ENCODE results near the gene LAMTOR2.
A peak's percentile ranks its signal among the peaks of the same experiment; 100 is the strongest.

The LAMTOR2 gene

DNA sequence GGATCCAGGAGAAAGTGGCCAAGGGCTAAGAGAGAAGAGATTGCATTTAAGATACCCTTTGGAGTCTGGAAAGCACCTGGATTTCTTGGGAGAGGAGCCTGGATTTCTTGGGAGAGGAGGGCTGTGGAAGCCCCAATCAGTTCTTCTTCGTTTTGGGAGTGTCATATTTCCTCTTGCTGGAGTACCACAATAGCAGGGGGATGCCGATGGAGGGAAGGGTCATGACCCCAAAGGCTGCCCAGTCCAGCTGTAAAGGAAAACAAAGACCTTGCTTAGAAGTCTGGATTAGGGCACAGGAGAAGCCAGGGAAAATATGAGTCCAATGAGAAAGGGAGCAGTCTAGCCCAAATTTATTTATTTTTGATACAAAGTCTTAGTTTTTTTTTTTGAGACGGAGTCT is 45.2 kb upstream of the LAMTOR2 start:
- TF ChIP-seq, protein P1, sequence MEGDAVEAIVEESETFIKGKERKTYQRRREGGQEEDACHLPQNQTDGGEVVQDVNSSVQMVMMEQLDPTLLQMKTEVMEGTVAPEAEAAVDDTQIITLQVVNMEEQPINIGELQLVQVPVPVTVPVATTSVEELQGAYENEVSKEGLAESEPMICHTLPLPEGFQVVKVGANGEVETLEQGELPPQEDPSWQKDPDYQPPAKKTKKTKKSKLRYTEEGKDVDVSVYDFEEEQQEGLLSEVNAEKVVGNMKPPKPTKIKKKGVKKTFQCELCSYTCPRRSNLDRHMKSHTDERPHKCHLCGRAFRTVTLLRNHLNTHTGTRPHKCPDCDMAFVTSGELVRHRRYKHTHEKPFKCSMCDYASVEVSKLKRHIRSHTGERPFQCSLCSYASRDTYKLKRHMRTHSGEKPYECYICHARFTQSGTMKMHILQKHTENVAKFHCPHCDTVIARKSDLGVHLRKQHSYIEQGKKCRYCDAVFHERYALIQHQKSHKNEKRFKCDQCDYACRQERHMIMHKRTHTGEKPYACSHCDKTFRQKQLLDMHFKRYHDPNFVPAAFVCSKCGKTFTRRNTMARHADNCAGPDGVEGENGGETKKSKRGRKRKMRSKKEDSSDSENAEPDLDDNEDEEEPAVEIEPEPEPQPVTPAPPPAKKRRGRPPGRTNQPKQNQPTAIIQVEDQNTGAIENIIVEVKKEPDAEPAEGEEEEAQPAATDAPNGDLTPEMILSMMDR (IDR thresholded peaks at IDR 0.05; ENCODE audit: low read depth, low read length, poor library complexity, severe bottlenecking): no peak
- TF ChIP-seq EZH2phosphoT487 (IDR thresholded peaks at IDR 0.05; ENCODE audit: borderline replicate concordance, low read length): no peak
- Histone ChIP-seq H3K4me3 (ENCODE audit: low read length) (no peak overlapping the region), H3K79me2 (ENCODE audit: control insufficient read depth, low read length) (no peaks in the 10 kb centered on the region), H3F3A (ENCODE audit: control insufficient read depth, insufficient read depth) (no peaks in the 10 kb centered on the region), H3K4me2 (ENCODE audit: low read length) (no peak overlapping the region), H4K20me1 (ENCODE audit: control insufficient read depth, insufficient read depth, low read depth, low read length) (no peaks in the 10 kb centered on the region), H3K4me1 (ENCODE audit: control insufficient read depth, low read length) (no peaks in the 10 kb centered on the region), H3K9me3 (ENCODE audit: control insufficient read depth, insufficient read depth, low read length) (no peaks in the 10 kb centered on the region), H3K27me3 (ENCODE audit: control insufficient read depth, low read length) (no peaks in the 10 kb centered on the region), H3K27ac (ENCODE audit: low read depth, low read length) (no peak overlapping the region), H3K36me3 (ENCODE audit: control insufficient read depth, low read length) (peaks cover 58% of the 10 kb centered on the region), H3K9me2 (replicated peaks; ENCODE audit: control insufficient read depth, low read length) (no peaks in the 10 kb centered on the region)

DNA sequence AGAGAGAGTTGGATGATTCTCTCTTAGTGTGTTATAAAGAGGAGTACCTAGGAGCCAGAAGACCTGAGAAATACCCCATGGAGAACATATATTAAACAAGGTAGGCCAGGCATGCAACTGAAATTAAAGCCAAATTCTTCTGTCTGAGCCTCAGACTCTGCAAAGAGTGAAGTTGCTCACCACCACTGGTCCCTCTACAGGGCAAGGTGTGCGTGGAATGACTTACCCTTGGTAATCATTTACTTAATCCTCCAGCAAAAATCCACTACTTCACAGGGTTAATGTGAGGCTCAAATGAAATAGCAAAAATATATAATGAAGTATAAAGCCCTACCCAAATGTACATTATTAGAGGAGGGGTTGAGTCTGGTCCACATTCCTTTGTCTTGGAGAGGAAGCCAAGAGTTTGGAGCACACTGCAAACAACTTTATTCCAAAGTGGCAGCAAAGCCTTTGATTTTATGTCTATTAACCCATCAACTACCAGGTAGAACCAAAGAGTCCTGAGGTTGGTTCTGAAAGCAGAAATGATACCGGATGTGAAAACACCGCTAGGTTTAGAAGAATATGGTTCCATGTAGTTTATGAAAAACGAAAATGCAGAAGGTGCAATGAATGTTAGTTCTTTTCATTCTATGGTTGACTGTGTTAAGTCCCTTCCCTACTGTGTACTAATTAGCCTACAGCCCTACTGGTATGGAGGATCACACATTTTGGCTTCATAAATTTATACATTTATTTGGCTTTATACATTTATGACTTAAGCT is 42.3 kb upstream of the LAMTOR2 start:
- Histone ChIP-seq H3F3A (ENCODE audit: control insufficient read depth, insufficient read depth) (no peaks in the 10 kb centered on the region), H4K20me1 (ENCODE audit: control insufficient read depth, insufficient read depth, low read depth, low read length) (no peaks in the 10 kb centered on the region), H3K27ac (ENCODE audit: low read depth, low read length) (no peak overlapping the region), H3K4me1 (ENCODE audit: control insufficient read depth, low read length) (no peaks in the 10 kb centered on the region), H3K27me3 (ENCODE audit: control insufficient read depth, low read length) (no peaks in the 10 kb centered on the region), H3K9me2 (replicated peaks; ENCODE audit: control insufficient read depth, low read length) (no peaks in the 10 kb centered on the region), H3K79me2 (ENCODE audit: control insufficient read depth, low read length) (no peaks in the 10 kb centered on the region), H3K4me3 (ENCODE audit: low read length) (no peak overlapping the region), H3K36me3 (ENCODE audit: control insufficient read depth, low read length) (peaks cover 71% of the 10 kb centered on the region), H3K4me2 (ENCODE audit: low read length) (no peak overlapping the region), H3K9me3 (ENCODE audit: control insufficient read depth, insufficient read depth, low read length) (no peaks in the 10 kb centered on the region)
- no peak for TF ChIP-seq EZH2phosphoT487 (IDR thresholded peaks at IDR 0.05; ENCODE audit: borderline replicate concordance, low read length)

DNA sequence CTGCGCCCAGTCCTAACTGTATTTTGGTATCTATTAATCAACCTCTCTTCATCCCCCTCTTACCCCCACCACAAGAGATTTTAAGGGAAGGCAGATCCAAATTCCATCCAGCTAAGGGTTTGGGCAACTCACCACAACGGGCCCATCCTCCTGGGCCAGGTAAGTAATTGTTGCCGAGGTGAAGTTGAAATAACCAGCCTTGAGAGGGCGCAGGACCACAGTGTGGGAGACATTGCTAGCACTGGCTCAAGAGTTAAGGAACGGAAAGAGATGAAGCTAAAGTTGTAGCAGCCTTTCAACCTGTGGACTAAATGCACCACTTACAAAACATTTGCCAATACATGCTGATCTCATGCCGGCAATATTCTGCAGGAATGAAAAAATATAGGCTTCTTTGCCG is 39.8 kb upstream of the LAMTOR2 start:
- Histone ChIP-seq H3K79me2 (ENCODE audit: control insufficient read depth, low read length) (peaks cover 18% of the 10 kb centered on the region), H4K20me1 (ENCODE audit: control insufficient read depth, insufficient read depth, low read depth, low read length) (no peaks in the 10 kb centered on the region), H3K4me3 (ENCODE audit: low read length) (no peak overlapping the region), H3K27me3 (ENCODE audit: control insufficient read depth, low read length) (no peaks in the 10 kb centered on the region), H3K27ac (ENCODE audit: low read depth, low read length) (no peak overlapping the region), H3K9me2 (replicated peaks; ENCODE audit: control insufficient read depth, low read length) (no peaks in the 10 kb centered on the region), H3K9me3 (ENCODE audit: control insufficient read depth, insufficient read depth, low read length) (no peaks in the 10 kb centered on the region), H3F3A (ENCODE audit: control insufficient read depth, insufficient read depth) (no peaks in the 10 kb centered on the region), H3K36me3 (ENCODE audit: control insufficient read depth, low read length) (peaks cover 80% of the 10 kb centered on the region), H3K4me1 (ENCODE audit: control insufficient read depth, low read length) (peaks cover 5% of the 10 kb centered on the region), H3K4me2 (ENCODE audit: low read length) (no peak overlapping the region)
- no peak for TF ChIP-seq EZH2phosphoT487 (IDR thresholded peaks at IDR 0.05; ENCODE audit: borderline replicate concordance, low read length)
- TF ChIP-seq, protein P1 (IDR thresholded peaks at IDR 0.05; ENCODE audit: low read depth, low read length, poor library complexity, severe bottlenecking): no peak

GRCh38 chr1:156019946-156020292 is 34.7 kb upstream of the LAMTOR2 start:
- H3F3A ChIP-seq (ENCODE audit: control insufficient read depth, insufficient read depth): no peaks in the 10 kb centered on the region
- no peak overlapping the region for H3K27ac ChIP-seq (ENCODE audit: low read depth, low read length)
- H4K20me1 ChIP-seq (ENCODE audit: control insufficient read depth, insufficient read depth, low read depth, low read length): no peaks in the 10 kb centered on the region
- TF ChIP-seq, protein P1 (IDR thresholded peaks at IDR 0.05; ENCODE audit: low read depth, low read length, poor library complexity, severe bottlenecking): no peak
- no peak for TF ChIP-seq EZH2phosphoT487 (IDR thresholded peaks at IDR 0.05; ENCODE audit: borderline replicate concordance, low read length)
- H3K9me3 ChIP-seq (ENCODE audit: control insufficient read depth, insufficient read depth, low read length): no peaks in the 10 kb centered on the region
- H3K4me1 ChIP-seq (ENCODE audit: control insufficient read depth, low read length): peaks cover 19% of the 10 kb centered on the region
- no peaks in the 10 kb centered on the region for H3K9me2 ChIP-seq (replicated peaks; ENCODE audit: control insufficient read depth, low read length)
- peak overlapping the region; percentile 91 for H3K4me3 ChIP-seq (ENCODE audit: low read length)
- peak overlapping the region; percentile 95 for H3K4me2 ChIP-seq (ENCODE audit: low read length)
- no peaks in the 10 kb centered on the region for H3K27me3 ChIP-seq (ENCODE audit: control insufficient read depth, low read length)
- peaks cover 31% of the 10 kb centered on the region for H3K79me2 ChIP-seq (ENCODE audit: control insufficient read depth, low read length)
- peaks cover 39% of the 10 kb centered on the region for H3K36me3 ChIP-seq (ENCODE audit: control insufficient read depth, low read length)

Data from DOHH2 (cell line).